HFF-Myc (cell line): ENCODE data around the gene TTC16.

Experiments used
- DNase-seq: peaks from one replicate; pipeline ENCODE4 v3.0.0-alpha.2; 2011; ENCODE audit warnings: low read depth; ENCODE audit errors: extremely low read depth
- H3K4me3 ChIP-seq: replicated peaks from 2 replicates; pipeline ENCODE4 v1.5.1; 2011; ENCODE audit warnings: low read depth, mild to moderate bottlenecking, control low read depth, low read length
- TF ChIP-seq, protein P1 (sequence below): IDR thresholded peaks from 2 replicates; pipeline ENCODE4 v1.5.1; 2012; ENCODE audit warnings: mild to moderate bottlenecking, low read depth, low read length, control low read depth; ENCODE audit errors: missing control alignments

TTC16 gene

GRCh38 chr9:127705577-127706379 lies 10.1 kb upstream of the TTC16 start:
- TF ChIP-seq, protein P1, sequence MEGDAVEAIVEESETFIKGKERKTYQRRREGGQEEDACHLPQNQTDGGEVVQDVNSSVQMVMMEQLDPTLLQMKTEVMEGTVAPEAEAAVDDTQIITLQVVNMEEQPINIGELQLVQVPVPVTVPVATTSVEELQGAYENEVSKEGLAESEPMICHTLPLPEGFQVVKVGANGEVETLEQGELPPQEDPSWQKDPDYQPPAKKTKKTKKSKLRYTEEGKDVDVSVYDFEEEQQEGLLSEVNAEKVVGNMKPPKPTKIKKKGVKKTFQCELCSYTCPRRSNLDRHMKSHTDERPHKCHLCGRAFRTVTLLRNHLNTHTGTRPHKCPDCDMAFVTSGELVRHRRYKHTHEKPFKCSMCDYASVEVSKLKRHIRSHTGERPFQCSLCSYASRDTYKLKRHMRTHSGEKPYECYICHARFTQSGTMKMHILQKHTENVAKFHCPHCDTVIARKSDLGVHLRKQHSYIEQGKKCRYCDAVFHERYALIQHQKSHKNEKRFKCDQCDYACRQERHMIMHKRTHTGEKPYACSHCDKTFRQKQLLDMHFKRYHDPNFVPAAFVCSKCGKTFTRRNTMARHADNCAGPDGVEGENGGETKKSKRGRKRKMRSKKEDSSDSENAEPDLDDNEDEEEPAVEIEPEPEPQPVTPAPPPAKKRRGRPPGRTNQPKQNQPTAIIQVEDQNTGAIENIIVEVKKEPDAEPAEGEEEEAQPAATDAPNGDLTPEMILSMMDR = no peak
- DNase-seq = no peak
- no peak overlapping the region for H3K4me3 ChIP-seq

DNA sequence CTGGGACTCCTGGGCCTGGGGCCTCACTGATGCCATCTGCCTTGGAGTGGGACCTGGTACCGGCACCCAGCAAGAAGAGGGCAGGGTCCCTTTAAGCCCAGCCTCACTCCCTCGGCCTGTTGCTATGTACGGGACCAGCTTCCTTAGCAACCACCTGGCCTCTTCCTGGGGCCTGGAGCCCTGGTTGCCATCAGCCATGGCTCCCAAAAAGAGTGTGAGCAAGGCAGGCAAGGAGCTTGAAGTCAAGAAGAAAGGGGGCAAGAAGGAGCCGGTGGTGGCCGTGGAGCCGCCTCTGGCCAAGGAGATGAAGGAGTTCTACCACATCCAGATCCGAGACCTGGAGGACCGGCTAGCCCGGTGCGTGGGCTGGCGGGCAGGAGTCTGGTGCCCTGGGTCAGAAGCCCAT lies 9.0 kb upstream of the TTC16 start, which contains the start of gene CFAP157:
TSS of gene CFAP157 (plus strand) at position 153 of the 406 bp plus-strand sequence. CDS start at position 197, 44 bp downstream.
- DNase-seq = no peak
- no peak within 1 kb of the TSS for H3K4me3 ChIP-seq
- TF ChIP-seq, protein P1 = no peak

DNA sequence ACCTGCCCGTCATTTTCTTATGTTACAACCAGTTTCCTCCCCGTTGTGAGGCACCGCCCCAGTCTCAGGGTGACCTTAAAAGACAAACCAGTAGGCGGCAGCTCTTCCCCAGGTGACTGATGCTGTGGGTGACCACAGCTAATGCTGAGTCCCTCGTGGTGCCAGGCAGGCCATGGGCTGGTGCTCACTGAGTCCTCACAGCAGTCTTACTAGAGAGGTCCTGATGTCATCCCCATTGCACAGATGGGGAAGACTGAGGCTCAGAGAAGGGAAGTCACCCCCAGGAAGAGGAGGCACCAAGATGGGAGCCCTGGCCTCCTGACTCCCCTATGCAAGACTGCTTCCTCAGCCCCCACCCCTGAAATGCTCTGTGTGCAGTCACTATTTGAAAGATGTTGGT lies 8.1 kb upstream of the TTC16 start:
- TF ChIP-seq, protein P1 = no peak
- DNase-seq = no peak
- no peak overlapping the region for H3K4me3 ChIP-seq

DNA sequence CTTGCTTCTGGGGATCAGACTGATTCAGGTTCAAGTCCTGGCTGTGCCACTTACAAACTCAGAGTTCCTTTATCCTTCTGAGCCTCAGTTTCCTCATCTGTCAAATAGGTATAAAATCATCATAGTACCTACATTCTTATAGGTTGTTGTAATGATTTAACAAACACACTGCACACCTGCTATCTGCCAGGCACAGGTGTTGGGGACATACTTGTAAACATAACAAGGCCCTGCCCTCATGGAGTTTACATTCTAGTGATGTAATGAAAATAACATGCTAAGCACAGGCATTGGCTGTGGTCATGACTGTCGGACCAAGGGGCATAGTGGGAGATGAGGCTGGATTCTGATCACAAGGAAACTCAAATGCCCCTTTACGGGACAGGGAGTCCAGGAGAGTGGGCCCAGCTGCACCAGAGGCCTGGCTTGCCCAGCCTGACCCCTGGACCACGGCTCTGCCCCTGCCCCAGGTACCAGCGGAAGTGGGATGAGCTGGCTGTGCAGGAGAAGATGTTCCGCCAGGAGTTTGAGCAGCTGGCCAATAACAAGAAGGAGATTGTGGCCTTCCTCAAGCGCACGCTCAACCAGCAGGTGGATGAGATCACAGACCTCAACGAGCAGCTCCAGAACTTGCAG lies 6.8 kb upstream of the TTC16 start:
- no peak overlapping the region for H3K4me3 ChIP-seq
- no peak for DNase-seq
- TF ChIP-seq, protein P1 = no peak

DNA sequence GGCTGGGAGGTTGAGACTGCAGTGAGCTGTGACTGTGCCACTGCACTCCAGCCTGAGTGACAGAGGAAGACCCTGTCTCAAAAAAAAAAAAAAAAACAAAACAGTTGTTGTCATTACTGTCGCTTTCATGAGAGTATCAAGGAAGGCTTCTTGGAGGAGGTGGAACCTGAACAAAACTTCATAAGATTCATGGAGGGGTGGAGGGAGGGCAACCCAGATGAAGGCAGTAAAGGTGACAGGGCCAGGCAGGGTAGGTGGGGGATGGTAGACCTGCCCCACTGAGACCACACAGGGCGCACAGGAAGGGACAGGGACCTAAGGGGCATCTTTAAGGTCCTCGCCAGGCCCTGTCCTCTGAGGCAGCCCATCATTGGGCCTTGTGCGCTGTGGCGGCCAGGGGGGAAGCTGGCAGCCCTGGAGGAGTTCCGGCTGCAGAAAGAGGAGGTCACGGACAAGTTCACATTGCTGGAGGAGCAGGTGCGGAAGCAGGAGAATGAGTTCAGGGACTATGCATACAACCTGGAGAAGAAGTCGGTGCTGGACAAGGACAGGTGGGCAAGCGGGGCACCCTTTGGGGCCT lies 5.6 kb upstream of the TTC16 start:
- no peak for DNase-seq
- H3K4me3 ChIP-seq = no peak overlapping the region
- TF ChIP-seq, protein P1 = no peak

- no peak for DNase-seq
- H3K4me3 ChIP-seq = no peak overlapping the region
- TF ChIP-seq, protein P1 = no peak
These were observed 4.6 kb upstream of the TTC16 start for GRCh38 chr9:127711226-127711701.
